Effector memory CD4-positive, alpha-beta T cell (primary cell): ENCODE data around the gene VGLL4.
"Not testable (repeated sequence)": the region's sequence is repeated elsewhere in the genome, so short reads cannot be mapped to it uniquely, and the experiment has no call there.

Experiments used
- DNase-seq, 3 donors: peaks; one replicate each; pipeline ENCODE4 v3.0.0-alpha.2; 2020
- H3K27ac ChIP-seq: 2 replicates; pipeline ENCODE4 v1.7.0; 2013; ENCODE audit warnings: mild to moderate bottlenecking, low read length, moderate library complexity; ENCODE audit not compliant: insufficient read depth, poor library complexity, severe bottlenecking
- H3K27me3 ChIP-seq: replicated peaks from 2 replicates; pipeline ENCODE4 v1.7.0; 2013; ENCODE audit warnings: mild to moderate bottlenecking, low read length; ENCODE audit not compliant: insufficient read depth, control insufficient read depth, poor library complexity, severe bottlenecking
- H3K36me3 ChIP-seq: 2 replicates; pipeline ENCODE4 v1.7.0; 2013; ENCODE audit warnings: mild to moderate bottlenecking, low read length, moderate library complexity; ENCODE audit not compliant: control insufficient read depth, insufficient read depth
- H3K4me1 ChIP-seq: 2 replicates; pipeline ENCODE4 v1.7.0; 2013; ENCODE audit warnings: low read length, mild to moderate bottlenecking; ENCODE audit not compliant: control insufficient read depth, insufficient read depth, poor library complexity, severe bottlenecking
- H3K4me3 ChIP-seq: 2 replicates; pipeline ENCODE4 v1.7.0; 2013; ENCODE audit warnings: low read length, low read depth, mild to moderate bottlenecking; ENCODE audit not compliant: insufficient read depth, poor library complexity, severe bottlenecking
- H3K9me3 ChIP-seq: 2 replicates; pipeline ENCODE4 v1.7.0; 2013; ENCODE audit warnings: mild to moderate bottlenecking, low read length, moderate library complexity; ENCODE audit not compliant: control insufficient read depth

The VGLL4 gene

DNA sequence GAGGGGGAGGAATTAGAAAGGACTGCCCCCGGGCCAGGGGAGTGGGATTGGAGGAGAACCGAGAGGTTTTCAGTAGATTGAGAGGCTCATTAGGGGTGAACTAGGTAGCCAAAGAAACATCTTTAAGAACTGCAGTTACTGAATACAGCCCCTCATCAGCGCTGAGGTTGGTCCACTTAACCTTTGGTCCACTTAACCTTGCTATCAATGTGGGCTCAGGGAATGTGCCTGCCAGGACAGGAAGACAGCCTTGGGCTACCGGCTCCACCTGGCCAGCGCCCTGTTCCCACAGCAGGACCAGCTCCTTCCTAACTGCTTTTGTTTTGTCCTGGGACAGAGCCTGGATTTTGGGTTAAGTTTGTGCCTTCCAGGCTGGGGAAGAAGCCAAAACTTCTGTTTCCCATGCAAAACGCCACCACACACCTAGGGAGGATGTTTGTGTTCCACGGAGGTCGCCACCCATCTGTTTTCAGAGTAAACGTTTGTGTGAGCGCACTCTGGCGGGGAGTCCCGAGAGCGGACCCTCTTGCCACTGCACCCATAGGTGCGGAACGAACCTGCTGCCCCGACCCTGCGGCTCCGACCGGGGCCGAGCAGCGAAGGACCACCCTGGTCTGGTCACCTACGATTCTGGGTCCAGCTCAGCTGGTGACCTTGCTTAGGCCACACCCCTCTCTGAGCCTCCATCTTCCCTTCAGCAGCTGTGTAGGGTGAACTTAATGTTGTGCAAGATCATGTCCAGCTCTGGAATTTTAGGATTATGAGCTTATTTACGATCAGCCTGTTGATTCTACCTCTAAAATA is 107.4 kb downstream of the VGLL4 start:
- Histone ChIP-seq H3K4me1 (no peaks in the 10 kb centered on the region), H3K36me3 (no peaks in the 10 kb centered on the region), H3K27ac (no peak overlapping the region), H3K27me3 (no peaks in the 10 kb centered on the region), H3K4me3 (no peak overlapping the region), H3K9me3 (no peaks in the 10 kb centered on the region)
- no peak for DNase-seq

DNA sequence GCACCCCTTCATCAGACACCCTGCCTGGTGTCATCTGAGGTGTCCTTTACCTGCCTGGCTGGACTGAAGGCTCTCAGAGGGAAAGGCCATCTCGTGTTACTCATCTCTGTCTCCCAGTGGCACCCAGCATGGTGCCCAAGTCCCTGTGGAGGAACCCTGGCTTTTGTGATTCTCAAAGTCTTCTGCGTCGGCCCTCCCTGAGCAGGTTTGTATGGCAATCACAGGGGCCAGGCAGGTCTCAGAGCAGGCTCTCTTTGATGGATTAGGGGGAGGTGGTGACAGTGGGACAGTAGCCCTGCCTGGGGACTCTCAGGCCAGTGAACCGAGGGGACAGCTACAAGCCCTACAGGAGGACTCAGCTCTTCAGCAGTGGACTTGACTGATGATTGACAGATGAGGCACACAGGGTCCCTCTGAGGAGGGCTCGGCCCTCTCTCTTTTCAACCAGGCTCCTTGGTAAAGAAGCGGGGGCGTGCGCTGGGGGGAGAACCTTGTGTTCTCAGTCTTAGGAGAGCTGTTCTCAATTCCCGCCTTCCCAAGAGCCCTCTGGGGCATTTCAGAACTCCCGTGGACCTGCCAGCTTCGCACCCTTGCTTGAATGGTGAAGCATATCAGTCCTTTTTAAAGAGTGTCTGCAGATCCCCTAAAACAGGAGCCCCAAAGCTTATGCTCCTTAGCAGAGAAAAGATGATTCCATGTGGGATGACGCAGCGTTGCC is 108.3 kb downstream of the VGLL4 start:
- H3K36me3 ChIP-seq, result no peaks in the 10 kb centered on the region
- H3K27me3 ChIP-seq, result no peaks in the 10 kb centered on the region
- no peak overlapping the region for H3K4me3 ChIP-seq
- no peak for DNase-seq
- no peaks in the 10 kb centered on the region for H3K9me3 ChIP-seq
- H3K27ac ChIP-seq, result no peak overlapping the region
- no peaks in the 10 kb centered on the region for H3K4me1 ChIP-seq

DNA sequence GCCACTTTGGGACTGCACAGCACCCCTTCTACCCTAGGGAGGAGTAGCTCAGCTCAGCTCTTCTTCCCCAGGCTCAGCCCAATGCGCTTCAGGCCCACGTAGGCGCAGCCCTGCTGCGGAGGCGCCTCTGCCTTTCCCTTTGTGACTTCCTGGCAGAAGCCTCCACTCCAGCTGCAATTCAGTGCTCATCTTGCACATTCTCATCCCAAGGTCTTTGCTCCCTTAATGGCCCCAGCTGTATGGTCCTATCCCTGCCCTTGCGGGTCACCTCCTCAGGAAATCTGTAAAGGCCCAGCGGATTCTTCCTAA is 109.0 kb downstream of the VGLL4 start:
- Histone ChIP-seq H3K4me1 (no peaks in the 10 kb centered on the region), H3K27me3 (no peaks in the 10 kb centered on the region), H3K36me3 (no peaks in the 10 kb centered on the region), H3K4me3 (no peak overlapping the region), H3K9me3 (no peaks in the 10 kb centered on the region), H3K27ac (no peak overlapping the region)
- no peak for DNase-seq

DNA sequence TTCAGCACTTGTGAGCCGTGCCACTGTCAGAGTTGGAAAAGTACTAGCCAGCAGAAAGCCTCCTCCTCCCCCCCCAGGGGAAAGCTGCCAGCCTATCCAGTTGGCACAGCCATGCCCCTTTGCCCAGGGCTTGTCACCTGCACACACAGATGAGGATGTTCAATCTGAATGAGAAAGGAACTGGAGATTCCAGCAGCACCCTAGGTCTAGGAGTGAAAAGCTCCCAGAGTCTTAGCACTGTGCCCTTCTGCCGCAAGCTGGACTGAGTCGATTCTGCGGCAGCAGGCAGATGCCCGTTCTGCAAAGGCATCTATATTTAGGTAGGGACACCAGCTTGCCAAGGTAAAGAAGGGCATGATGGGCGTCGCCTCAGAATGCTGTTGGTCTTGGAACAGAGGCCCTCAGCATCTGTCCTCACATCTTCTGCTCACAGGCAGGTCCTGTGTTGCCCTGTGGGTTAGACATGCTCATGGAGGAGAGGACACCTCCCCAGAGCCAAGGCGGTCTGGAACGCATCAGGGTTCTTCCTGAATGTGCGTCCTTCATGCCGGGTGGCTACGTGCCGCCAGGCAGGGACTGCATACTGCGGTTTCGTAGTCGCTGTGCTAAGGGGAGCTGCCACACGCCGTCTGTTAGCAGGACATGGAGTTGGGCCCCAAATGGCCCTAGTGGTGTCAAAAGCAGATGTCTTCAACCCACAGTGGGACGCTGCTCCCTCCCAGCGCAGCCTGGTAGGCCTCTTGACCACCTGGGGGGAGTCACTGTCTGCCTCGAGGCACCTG is 109.5 kb downstream of the VGLL4 start:
- no peak overlapping the region for H3K27ac ChIP-seq
- H3K4me3 ChIP-seq, result no peak overlapping the region
- DNase-seq, result no peak
- no peaks in the 10 kb centered on the region for H3K4me1 ChIP-seq
- H3K36me3 ChIP-seq, result no peaks in the 10 kb centered on the region
- H3K9me3 ChIP-seq, result no peaks in the 10 kb centered on the region
- H3K27me3 ChIP-seq, result no peaks in the 10 kb centered on the region

DNA sequence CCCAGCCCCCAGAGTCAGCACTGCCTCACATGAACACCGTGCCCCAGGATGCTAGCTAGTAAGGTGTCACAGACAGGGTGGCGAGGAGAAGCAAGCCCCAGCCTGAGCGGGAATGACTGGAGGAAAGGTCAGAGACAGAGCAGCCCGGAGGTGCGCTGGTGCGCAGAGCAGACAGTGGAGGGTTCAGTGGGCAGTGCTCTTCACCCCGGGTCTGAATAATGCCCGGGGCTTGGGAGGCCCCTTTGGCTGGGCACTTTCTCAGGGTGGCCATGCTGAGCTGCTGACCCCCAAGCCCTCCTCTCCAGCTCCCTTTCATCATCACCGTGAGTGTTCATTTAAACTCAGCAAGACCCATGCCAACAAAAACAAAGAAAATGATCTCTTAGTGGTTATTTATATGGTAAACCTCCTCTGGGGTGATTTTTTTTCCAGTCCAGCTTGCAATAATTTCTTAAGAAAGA is 110.8 kb downstream of the VGLL4 start:
- Histone ChIP-seq H3K9me3 (no peaks in the 10 kb centered on the region), H3K4me3 (no peak overlapping the region), H3K4me1 (no peaks in the 10 kb centered on the region), H3K27me3 (no peaks in the 10 kb centered on the region), H3K36me3 (no peaks in the 10 kb centered on the region), H3K27ac (no peak overlapping the region)
- no peak for DNase-seq

DNA sequence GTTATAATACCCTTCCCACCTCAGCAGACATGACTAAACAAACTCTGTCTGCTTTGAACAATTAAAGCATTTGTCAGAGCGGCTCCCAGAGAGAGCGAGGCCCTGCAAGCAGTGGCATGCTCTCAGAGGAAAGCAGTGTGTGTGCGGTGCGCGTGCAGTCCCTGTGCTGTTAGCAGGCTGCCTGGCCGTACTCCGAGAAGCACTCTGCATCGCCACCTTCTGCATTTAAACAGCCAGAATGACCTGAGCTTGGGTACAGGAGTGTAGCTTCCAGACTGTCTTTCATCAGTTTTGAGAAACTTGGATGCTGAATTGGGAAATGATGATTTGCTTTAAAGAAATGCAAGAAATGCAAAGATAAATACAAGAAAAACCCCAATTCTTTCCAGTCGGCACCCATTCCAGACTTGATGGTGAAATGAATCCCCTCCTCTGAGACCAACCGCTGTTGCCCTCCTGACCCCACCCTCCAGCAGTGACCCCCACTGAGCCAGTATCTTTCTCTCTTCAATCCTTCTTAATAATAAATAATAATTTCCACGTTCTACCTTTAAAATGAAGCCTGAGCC is 113.5 kb downstream of the VGLL4 start:
- no peak overlapping the region for H3K27ac ChIP-seq

DNA sequence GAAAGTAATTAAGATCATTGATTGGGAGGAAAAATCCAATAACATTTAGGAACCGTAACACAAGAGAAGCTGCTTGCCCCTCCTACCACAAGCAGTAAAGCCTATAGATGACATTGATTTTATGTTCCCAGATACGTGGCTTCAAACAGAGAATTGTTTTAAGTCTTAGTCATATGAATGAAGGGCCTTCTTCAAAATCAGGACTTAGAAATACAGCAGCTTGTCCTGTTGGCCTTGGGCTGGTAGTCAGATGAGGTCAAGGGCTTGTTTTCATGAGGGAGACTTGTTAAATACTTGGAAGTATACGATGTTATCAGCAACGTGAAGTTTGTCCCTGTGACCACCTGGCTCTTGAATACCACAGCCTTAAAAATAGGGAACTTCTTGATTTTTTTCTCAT is 114.4 kb downstream of the VGLL4 start:
- Histone ChIP-seq H3K4me1 (no peaks in the 10 kb centered on the region), H3K36me3 (no peaks in the 10 kb centered on the region), H3K27ac (no peak overlapping the region), H3K9me3 (no peaks in the 10 kb centered on the region), H3K27me3 (no peaks in the 10 kb centered on the region), H3K4me3 (no peak overlapping the region)
- DNase-seq, result no peak

More for the DNA sequence above, 113.5 kb downstream of the VGLL4 start:
- Histone ChIP-seq H3K27me3 (no peaks in the 10 kb centered on the region), H3K36me3 (no peaks in the 10 kb centered on the region), H3K9me3 (no peaks in the 10 kb centered on the region), H3K4me1 (no peaks in the 10 kb centered on the region), H3K4me3 (no peak overlapping the region)
- no peak for DNase-seq

DNA sequence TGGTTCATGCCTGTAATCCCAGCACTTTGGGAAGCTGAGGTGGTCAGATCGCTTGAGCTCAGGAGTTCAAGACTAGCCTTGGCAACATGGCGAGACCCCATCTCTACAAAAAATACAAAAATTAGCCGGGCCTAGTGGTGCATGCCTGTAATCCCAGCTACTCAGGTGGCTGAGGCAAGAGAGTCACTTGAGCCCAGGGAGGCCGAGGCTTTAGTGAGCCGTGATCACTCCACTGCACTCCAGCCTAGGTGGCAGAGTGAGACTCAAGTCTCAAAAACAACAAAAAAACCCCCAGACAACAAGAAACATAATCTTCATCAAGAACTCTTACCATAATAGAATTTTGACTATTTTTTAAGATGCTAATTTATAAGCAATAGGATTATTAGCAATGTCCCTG is 117.6 kb downstream of the VGLL4 start:
- not testable (repeated sequence) for DNase-seq, H3K27ac ChIP-seq, H3K9me3 ChIP-seq, H3K36me3 ChIP-seq, H3K4me1 ChIP-seq, H3K27me3 ChIP-seq, H3K4me3 ChIP-seq

DNA sequence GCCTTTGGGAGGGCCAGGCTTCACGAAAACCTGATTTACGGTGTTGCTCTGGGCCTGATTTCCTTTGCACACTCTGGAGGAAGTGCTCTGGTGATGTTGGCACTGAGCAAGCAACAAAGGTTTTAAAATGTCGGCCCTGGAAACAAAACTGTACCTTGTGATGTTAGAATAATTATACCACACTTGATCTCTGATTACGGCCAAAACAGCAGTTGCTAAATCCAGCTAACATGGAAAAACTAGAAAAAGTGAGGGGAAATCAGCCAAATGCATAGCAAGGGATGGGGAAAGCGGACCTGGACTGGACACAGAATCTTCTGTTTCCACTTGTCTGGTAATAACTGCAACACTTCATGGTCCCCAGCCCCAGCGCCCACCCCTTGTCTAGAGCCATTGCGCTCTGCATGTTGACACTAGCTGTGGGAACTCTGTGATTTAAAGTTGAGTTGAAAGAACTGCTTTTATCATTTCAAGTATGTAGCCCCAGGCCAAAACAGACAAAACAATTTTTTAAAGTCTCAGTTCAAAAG is 120.1 kb downstream of the VGLL4 start:
- no peak for DNase-seq
- Histone ChIP-seq H3K9me3 (no peaks in the 10 kb centered on the region), H3K27ac (no peak overlapping the region), H3K4me3 (no peak overlapping the region), H3K27me3 (no peaks in the 10 kb centered on the region), H3K4me1 (no peaks in the 10 kb centered on the region), H3K36me3 (no peaks in the 10 kb centered on the region)
